BJ (cell line): Measurements from ENCODE around the gene CADM3. TPM values are rescaled to one million over a fixed set of nuclear protein-coding genes. Genes with fewer than 3 reads are reported as not detected.

ENCODE experiments used
- CTCF ChIA-PET: fragments of 350-600 bp; formaldehyde crosslinking; extraction: SDS; loops from one replicate; lab custom pipeline; 2021; ENCODE audit warnings: antibody characterized with exemption, inconsistent platforms; lab: Yijun Ruan, JAX
- POLR2A ChIA-PET: fragments of 300-600 bp; sonication (Branson Sonifier 250); formaldehyde crosslinking; extraction: SDS; loops from one replicate; lab custom pipeline; 2021; ENCODE audit warnings: antibody characterized with exemption; lab: Charles Lee
- DNase-seq: peaks from one replicate; pipeline ENCODE4 v3.0.0-alpha.2; 2011; ENCODE audit warnings: low read depth
- H3K27me3 ChIP-seq: 2 replicates; pipeline ENCODE4 v1.6.0; 2011; ENCODE audit warnings: low read length; ENCODE audit not compliant: control insufficient read depth, insufficient read depth
- H3K36me3 ChIP-seq: 2 replicates; pipeline ENCODE4 v1.5.1; 2011; ENCODE audit warnings: low read length; ENCODE audit not compliant: control insufficient read depth, insufficient read depth
- H3K4me3 ChIP-seq: 2 replicates; pipeline ENCODE4 v1.5.1; 2011; ENCODE audit warnings: low read depth, mild to moderate bottlenecking, control low read depth, low read length
- polyA plus RNA-seq: library from polyadenylated mRNA; depleted of rRNA; stranded (reverse); fragments of >200 nt; gene quantifications from 2 replicates; pipeline ENCODE4 v1.2.3, GENCODE V29; 2011
- TF ChIP-seq, protein P1 (sequence below): IDR thresholded peaks from 2 replicates; pipeline ENCODE4 v1.5.1; 2011; ENCODE audit warnings: low read depth, mild to moderate bottlenecking, control low read depth, inconsistent platforms, low read length, moderate library complexity; ENCODE audit not compliant: insufficient read depth

CADM3 gene
- polyA plus RNA-seq, 1 experiment: 0.07 TPM

GRCh38 chr1:159163614-159164228 lies 7.7 kb upstream of the CADM3 start:
- no peak overlapping the region for H3K4me3 ChIP-seq
- ChIA-PET CTCF (interaction anchor here (1.3 to 5.9 kb wide), 3 partner anchors 33 to 728 kb away, joined by 4 to 110 read pairs (median 69); no protein-coding TSS in a partner anchor), POLR2A (no interaction called here)
- TF ChIP-seq, protein P1, sequence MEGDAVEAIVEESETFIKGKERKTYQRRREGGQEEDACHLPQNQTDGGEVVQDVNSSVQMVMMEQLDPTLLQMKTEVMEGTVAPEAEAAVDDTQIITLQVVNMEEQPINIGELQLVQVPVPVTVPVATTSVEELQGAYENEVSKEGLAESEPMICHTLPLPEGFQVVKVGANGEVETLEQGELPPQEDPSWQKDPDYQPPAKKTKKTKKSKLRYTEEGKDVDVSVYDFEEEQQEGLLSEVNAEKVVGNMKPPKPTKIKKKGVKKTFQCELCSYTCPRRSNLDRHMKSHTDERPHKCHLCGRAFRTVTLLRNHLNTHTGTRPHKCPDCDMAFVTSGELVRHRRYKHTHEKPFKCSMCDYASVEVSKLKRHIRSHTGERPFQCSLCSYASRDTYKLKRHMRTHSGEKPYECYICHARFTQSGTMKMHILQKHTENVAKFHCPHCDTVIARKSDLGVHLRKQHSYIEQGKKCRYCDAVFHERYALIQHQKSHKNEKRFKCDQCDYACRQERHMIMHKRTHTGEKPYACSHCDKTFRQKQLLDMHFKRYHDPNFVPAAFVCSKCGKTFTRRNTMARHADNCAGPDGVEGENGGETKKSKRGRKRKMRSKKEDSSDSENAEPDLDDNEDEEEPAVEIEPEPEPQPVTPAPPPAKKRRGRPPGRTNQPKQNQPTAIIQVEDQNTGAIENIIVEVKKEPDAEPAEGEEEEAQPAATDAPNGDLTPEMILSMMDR: no peak
- no peaks in the 10 kb centered on the region for H3K36me3 ChIP-seq
- H3K27me3 ChIP-seq: peaks cover 2% of the 10 kb centered on the region; the same call in 1 of the 2 replicates
- no peak for DNase-seq

GRCh38 chr1:159168043-159168442 lies 3.4 kb upstream of the CADM3 start:
- CTCF ChIA-PET: no interaction called here

GRCh38 chr1:159170639-159171038 lies 776 bp upstream of the CADM3 start:
- H3K27me3 ChIP-seq: peaks cover 16% of the 10 kb centered on the region
- H3K4me3 ChIP-seq: no peak overlapping the region
- DNase-seq: no peak
- CTCF ChIA-PET: no interaction called here
- POLR2A ChIA-PET: no interaction called here
- TF ChIP-seq, protein P1: no peak
- no peaks in the 10 kb centered on the region for H3K36me3 ChIP-seq

More at GRCh38 chr1:159168043-159168442, 3.4 kb upstream of the CADM3 start:
- Histone ChIP-seq H3K27me3 (peaks cover 16% of the 10 kb centered on the region), H3K36me3 (no peaks in the 10 kb centered on the region), H3K4me3 (no peak overlapping the region)
- TF ChIP-seq, protein P1: no peak
- DNase-seq: no peak
- POLR2A ChIA-PET: no interaction called here

DNA sequence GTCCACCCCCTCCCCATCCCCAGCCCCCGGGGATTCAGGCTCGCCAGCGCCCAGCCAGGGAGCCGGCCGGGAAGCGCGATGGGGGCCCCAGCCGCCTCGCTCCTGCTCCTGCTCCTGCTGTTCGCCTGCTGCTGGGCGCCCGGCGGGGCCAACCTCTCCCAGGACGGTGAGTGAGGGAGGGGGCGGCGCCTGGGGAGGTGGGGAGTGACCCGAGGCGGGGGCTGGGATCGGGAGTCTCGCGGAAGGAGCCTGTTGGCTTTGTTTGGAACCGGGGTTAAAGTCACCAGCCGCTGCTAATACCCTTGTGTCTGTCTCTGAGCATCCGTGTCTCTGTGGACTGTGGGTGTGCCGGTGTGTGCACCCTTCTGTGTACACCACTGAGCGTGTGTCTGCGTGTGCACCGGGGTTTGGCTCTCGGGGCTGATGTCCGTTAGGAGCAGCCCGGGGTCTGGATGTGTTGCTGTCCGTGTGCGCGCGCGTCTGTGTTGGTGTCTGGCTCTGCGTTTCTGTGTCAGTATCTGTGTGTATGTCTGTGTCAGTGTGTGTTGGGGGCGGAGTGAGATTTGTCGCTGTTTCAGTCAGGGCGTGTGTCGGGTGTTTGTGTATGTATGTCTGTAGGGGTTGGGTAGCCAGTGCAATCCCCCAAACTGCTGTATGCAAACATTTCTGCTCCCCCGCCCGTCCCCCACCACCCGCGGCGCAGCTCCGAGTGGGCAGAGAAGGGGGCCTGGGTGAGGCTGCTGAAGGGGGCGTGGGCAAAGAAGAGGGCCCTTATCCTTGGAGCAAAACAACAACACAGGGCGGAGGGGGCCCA lies 480 bp downstream of the CADM3 start:
- no peak overlapping the region for H3K4me3 ChIP-seq
- DNase-seq: no peak
- peaks cover 16% of the 10 kb centered on the region for H3K27me3 ChIP-seq
- ChIA-PET CTCF (interaction anchor here (0.8 kb wide), 1 partner anchor 24 kb away, joined by 3 read pairs; no protein-coding TSS in a partner anchor), POLR2A (no interaction called here)
- TF ChIP-seq, protein P1: no peak
- no peaks in the 10 kb centered on the region for H3K36me3 ChIP-seq

DNA sequence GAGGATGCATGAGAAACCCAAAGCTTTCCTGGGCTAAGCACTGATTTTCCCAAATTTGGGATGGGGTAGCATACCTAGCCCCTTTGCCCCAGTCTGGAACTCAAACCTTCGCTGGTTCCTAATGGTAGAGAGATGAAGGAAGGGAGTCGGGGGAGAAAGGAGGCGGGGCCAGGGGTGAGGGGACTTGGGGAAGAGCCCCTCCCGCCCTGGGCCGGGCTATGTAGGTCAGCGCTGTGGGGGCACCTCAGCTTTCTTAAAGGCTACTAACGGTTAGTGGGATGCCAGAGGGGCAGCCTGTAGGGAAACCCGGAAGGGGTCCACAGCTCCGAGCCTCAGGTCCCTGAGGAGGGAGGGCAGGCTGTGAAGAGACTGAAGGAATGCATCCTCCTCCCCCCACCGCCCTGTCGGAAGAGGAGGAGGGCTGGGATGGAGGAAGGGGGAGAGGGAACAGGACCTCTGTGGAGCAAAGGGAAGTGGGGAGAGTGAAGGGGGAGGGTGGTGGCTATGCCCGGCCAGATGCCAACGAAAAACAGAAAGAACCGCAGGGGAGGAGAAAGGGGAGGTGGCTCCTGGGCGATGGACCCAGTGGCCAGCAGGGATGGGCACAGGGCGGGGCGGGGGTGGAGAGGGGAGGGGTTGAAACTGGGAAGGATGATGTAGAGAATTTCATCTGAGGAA lies 1.3 kb downstream of the CADM3 start:
- CTCF ChIA-PET: interaction anchor here (1.9 kb wide), 1 partner anchor 12 kb away, joined by 7 read pairs; no protein-coding TSS in a partner anchor
- Histone ChIP-seq H3K27me3 (peaks cover 16% of the 10 kb centered on the region), H3K4me3 (no peak overlapping the region), H3K36me3 (no peaks in the 10 kb centered on the region)
- no peak for DNase-seq
- POLR2A ChIA-PET: no interaction called here
- TF ChIP-seq, protein P1: no peak
